GM21825 (cell line): Measurements from ENCODE around the gene WNT2B.

Experiments
- ATAC-seq: cut with Tn5 transposase; IDR thresholded peaks from one replicate; pipeline ENCODE4 v1.9.1; 2021; ENCODE audit warnings: mild to moderate bottlenecking, moderate library complexity; ENCODE audit not compliant: unreplicated experiment

WNT2B gene

DNA sequence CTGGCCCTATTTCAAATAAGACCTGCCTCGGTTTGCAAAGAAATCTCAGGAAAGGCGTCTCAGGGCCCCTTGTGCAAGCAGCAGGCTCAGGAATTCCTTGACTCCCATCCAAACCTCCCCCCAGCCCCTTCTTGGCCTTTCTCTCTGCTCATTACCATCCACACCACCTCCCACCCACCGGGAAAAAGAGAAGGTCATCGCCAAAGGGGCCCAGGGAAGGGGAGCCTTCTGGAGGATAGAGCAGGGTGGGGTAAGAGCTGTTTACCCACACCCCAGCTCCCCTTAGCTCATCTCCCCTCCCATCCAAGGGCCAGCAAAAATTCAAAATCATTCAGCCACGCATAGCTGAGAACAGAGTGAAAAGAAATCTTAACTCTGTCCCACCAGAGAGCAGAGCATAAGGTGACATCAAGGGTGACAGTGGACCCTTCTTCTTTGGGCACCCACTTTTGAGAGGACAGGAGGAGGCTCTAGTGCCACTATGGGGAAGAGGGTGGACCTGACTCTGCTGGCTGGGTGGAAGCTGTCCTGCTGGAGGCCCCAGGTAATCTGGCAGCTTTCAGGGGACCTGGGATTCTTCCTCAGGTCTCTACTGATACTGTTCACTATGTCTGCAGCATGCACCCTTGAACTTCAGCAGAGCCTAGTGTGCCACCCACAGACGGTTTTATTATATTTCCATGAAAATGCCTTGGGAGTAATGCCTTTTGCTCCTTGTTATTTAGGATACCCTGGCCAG lies 3.9 kb upstream of the WNT2B start:
- ATAC-seq: no peak

DNA sequence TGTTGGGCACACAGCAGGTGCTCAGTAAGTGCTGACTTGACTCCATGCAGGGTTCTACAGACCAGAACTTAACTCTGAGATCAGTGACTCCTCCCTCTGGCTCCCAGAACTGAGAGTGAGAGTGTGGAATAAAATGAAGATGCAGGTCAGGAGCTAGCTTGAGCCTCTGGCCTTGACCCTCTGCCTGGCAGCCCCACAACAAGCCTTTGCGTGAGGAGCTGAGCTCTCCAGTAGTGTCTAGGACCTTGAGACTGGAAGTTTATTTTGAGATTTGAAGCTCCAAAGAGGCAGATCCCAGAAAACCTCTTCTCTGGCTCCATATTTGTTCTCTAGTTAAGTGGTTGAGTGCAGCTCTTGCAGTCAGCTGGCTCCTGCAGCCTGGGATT lies 3.4 kb upstream of the WNT2B start:
- no peak for ATAC-seq

DNA sequence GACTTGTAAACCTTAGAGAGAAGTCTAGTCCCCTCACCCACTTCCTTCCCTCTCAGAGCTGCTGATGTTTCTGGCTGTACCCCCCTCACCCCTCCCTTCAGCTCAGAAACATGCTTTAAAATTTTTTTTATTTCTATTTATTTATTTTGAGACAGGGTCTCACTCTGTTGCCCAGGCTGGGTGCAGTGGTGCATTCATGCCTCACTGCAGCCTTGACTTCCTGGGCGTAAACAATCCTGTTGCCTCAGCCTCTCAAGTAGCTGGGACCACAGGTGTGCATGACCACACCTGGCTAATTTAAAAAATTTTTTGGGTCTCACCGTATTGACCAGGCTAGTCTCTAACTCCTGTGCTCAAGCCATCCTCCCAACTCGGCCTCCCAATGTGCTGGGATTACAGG lies 2.9 kb upstream of the WNT2B start:
- ATAC-seq: no peak

DNA sequence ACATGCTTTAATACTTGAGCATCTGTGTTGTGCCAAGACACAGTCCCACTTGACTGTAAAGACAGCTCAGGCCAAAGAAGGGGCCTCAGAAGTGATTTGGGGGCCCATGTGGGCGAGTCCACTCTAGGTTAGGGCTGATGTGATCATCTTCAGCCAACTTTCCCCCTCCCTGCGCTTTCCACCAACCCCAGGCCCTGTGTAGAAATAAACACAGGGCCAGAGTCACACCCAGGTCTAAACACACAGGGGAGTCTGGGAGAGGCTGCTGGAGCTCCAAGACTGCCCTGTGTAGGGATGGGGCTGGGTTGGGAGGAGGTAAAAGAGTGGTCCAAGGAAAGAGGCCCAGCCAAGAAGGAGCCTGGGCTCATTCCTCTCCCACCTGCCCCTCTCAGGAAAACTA lies 2.5 kb upstream of the WNT2B start:
- ATAC-seq: no peak

DNA sequence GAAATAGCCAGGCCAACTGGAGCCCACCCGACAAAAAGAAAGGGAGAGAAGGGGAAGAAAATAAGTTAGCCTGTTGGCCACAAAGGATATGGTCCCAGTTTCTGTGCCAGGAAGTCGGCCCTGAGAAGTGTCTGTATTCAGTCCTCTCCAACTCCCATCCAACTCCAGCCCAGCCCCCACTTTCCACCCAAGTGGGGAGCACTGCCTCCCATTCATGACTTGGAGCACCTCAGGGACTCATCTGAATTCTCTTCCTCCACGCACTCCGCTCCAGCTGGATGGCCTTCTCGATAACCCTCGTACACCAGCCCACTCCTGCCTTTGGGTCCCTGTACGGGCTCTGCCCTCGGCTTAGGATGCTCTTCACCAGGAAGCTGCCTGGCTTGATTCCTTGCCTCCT lies 2.0 kb upstream of the WNT2B start:
- ATAC-seq: no peak

DNA sequence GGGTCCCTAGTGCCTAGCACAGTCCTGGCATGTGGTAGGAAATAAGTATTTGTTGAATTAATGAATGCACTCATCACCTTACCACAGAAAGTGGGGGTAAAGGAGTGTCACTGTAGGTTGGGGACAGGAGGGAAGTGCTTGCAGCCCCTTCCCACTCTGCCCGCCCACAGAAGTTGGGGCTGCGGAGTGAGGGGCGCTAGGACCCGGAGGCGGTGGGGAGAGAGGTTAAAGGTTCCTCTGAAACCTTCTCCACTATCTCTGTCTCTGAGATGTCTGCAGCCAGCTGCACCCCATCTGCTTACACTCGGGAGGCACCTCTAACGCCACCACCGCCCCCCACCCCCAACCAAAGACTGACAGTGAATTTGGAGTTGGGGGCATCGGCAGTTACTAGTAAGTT lies 1.4 kb upstream of the WNT2B start:
- ATAC-seq: no peak

DNA sequence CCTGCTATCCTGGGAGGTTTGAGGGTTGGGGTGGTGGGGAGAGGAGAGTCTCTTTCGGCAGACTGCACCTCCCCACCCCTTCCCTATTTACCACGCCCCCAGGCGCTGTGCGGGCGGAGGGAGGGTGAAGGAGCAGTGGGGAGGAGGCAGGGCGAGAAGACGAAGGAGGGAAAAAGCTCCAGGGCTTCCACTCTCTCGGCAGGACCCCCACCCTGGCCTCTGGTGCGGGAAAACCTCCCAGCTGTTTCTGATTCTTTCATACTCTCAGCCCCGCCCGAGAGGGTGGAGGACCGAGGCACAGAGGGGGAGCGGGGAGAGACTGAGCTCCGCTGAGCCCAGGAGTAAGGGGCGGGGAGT lies 866 bp upstream of the WNT2B start:
- no peak for ATAC-seq

DNA sequence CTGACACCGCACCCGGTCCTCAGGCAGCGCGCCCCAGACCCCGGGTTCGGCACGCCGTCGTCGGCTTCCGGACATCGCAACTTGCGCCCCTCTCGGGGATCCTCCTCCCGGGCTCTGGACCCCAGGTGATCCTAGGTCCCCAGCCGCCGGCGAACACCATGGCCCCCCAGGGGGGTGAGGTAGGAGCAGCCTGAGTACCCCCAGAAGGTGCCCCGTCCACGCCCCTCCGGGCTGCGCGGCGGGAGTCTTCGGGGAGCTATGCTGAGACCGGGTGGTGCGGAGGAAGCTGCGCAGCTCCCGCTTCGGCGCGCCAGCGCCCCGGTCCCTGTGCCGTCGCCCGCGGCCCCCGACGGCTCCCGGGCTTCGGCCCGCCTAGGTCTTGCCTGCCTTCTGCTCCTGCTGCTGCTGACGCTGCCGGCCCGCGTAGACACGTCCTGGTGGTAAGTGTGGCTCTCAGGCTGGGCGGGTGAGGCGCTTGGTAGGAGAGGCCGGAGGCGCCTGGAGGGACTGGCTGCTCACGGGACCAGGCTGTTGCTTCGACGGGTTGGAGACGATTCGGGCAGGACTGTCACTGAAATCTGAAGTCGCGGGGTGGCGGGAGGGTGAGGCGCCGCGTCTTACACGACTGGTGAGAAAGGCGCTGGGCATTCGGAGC lies 367 bp downstream of the WNT2B start:
- no peak for ATAC-seq

DNA sequence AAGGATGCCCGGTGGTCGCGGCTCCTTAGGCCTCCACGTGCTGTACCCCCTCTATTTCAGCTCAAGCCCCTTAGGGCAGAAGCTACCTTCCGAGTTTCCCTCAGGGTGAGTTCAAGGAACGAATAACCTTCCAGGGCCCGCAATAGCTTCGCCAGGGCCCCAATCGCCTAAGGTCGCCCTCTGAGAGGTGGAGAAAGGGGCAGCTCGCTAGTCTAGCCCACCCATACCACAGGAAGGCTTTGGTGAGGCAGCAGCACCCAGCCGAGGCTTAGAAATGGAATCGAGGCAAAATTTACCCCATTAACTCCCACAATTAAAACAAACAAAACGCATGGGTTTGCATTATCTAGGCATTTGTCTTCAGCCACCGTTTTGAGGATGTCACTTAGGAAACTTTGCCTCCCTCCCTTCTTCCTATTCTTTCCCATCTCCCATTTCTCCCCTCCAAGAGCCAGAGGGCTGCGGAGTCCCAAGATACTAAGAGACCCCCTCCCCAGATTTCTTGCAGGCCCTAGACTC lies 954 bp downstream of the WNT2B start:
- ATAC-seq: no peak

DNA sequence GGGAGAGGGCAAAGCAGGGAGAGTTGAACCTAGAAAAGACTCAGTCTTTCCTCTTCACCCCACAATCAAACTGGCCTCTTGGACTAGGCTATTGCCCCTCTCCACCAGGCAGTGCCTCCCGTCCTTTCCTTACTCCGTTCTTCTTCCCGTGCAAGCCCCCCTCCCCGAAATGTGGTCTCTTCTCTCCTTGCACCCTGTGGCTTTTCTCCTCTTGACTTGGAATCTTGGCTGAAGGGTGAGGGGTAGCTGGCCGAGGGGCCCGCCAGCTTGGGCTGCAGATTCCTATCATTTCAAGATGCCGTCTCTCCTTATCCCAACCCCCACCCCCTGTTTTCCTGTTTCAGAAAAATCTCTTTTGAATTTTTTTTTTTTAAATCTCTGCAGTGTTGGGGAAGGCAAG lies 1.6 kb downstream of the WNT2B start:
- ATAC-seq: no peak

DNA sequence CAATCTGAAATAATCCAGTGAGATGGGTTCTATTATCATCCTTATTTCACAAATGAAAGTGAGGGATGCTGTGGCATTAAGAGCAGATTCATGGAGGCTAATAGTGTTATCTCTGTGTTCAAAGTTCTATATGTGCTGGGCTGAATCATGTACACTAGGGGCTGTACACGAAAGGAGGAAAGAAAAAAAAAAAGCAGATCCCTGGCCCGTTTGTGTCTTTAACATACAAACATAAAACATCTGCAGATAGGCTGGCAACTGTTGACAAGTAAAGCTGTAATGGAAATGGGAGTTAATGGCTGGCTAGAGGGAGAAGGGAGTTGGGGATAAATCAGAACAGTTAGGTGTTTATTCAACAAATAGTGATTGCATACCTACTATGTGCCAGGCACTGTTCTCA lies 3.1 kb downstream of the WNT2B start:
- ATAC-seq: no peak

DNA sequence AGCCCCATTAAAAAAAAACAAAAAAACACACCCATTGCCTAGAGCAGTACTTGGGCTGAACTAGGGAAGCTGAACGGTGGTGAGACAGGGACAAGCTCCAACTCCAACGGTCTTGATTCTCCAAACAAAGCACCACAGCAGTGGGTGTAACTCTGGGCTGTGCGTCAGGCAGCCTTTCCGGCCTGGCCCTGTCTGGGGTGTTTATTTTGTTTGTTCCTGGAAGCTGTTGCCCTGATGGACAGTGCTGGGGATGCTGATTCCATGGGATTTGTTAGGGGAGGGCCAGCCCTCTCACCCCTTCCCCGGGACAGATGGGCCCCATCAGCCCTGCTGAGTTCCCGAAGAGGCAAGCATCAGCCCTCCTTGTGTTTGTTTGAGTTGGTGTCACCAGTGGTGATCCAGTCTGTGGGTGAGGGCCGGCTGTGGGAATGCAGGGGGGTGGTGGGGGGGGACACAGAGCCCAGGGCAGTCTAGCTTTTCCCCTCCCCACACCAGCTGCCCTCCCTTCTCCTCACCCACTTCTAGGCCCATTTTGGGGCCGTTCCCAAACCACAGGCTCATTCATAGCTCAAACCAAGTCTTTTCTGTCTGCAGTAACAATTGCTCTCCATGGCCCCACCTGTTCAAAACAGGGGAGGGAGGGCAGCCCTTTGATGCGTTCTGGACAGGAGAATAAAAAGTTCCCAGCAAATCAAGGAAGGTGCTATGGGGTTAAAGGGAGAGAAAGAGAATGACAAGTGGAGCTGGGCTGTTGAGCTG lies 4.5 kb downstream of the WNT2B start:
- ATAC-seq: no peak

DNA sequence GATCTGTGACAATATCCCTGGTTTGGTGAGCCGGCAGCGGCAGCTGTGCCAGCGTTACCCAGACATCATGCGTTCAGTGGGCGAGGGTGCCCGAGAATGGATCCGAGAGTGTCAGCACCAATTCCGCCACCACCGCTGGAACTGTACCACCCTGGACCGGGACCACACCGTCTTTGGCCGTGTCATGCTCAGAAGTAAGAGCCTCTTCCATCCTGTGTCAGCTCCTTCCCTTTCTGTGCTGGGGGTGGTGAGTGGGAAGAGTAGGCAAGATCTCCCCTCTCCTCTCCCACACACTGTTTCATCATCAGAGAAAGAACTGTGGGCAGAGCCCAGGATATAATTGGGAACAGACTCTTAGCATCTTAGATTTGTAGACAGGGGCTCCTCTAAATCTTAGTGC lies 6.1 kb downstream of the WNT2B start:
- no peak for ATAC-seq

DNA sequence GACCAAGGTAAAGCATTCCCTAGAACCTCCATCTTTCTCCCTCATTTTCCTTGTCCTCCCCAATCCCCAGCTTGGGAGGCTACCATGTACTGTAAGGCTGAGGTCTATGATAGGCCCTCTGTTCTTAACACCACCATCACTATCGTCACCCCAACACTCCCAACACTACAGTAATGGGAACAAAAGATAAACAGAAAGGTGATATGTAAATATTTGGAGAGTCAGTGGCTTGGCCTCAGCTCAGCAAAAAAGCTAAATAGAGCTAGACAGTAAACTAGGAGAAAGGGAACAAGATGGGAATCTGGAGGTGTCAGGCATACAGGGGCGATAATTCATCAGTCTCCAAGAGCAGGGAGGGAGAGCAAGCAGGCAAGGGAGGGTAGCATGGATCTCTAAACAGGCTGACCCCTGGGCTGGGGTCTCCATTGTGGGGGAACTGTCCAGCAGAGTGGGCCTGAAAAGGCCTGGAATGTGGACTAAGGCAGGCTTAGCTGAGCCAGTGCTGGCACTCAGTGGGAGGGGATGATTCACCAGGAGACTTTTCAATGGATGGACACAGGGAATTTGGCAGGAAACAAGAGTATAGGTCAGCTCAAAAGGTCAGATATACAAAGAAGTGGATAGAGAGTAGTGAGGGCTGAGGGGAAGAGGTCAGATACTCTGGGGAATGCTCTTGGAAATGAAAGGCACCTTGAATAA lies 6.7 kb downstream of the WNT2B start:
- ATAC-seq: no peak

DNA sequence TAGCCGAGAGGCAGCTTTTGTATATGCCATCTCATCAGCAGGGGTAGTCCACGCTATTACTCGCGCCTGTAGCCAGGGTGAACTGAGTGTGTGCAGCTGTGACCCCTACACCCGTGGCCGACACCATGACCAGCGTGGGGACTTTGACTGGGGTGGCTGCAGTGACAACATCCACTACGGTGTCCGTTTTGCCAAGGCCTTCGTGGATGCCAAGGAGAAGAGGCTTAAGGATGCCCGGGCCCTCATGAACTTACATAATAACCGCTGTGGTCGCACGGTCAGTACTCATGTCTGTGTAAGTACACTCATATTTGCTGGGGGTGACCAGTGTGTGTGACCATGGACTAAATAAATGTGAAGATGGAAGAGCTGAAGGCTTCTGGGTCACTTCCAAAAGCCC lies 7.4 kb downstream of the WNT2B start:
- ATAC-seq: no peak

DNA sequence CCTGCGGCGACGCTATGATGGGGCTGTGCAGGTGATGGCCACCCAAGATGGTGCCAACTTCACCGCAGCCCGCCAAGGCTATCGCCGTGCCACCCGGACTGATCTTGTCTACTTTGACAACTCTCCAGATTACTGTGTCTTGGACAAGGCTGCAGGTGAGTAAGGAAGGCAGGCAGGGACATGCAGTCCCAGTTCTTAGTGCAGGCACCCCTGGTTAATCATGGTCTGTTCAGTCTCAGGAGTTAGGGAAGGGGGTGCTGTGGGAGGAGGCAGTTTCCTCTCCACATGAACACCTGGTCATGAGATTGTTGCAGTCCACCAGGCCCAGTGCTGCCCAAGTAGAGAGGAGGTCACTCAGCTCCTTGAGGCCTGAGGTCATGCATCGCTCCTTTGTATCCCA lies 8.5 kb downstream of the WNT2B start:
- ATAC-seq: no peak

DNA sequence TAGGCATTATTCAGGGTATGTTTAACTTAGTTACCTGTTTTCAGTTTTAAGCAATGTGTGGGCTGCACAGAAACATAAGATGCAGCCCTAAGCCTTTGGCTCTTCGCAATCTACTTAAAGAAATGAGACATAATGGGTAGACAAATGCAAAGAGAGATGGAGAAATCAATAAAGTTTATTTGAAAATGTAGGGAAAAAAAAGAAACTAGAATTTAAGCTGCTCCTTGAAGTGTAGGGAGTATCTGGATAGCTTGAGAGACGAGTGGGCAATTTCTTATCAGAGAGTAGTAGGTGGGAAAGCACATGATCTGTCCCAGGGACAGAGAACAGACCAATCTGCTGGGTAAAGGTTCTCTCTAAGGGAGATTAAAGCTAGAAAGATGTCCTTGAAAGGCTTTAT lies 8.9 kb downstream of the WNT2B start:
- no peak for ATAC-seq

DNA sequence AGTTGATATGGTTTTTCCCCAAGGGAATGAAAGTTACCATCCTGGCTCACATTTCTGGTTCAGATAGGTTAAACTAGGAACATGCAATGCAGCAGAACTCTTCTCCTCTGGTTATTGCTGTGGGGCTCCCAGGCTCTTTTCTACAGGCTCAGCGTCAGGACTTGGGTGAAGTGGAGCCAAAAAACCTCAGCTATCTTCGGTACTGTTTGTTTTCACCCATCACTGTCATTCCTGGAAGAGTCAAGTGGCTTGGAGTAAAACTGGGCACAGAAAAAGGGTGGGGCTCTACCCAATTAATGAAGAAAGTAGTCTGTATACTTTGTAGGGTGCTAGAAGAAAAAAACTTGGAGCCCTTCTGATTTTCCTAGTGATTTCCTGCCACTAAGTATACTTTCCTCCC lies 9.4 kb downstream of the WNT2B start:
- no peak for ATAC-seq

DNA sequence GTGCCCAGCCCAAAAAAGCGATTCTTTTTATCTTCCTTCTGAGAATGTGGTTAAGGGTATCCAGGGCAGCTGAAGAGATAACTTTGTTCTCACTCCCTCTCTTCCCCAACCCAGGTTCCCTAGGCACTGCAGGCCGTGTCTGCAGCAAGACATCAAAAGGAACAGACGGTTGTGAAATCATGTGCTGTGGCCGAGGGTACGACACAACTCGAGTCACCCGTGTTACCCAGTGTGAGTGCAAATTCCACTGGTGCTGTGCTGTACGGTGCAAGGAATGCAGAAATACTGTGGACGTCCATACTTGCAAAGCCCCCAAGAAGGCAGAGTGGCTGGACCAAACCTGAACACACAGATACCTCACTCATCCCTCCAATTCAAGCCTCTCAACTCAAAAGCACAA lies 11.4 kb downstream of the WNT2B start:
- no peak for ATAC-seq

DNA sequence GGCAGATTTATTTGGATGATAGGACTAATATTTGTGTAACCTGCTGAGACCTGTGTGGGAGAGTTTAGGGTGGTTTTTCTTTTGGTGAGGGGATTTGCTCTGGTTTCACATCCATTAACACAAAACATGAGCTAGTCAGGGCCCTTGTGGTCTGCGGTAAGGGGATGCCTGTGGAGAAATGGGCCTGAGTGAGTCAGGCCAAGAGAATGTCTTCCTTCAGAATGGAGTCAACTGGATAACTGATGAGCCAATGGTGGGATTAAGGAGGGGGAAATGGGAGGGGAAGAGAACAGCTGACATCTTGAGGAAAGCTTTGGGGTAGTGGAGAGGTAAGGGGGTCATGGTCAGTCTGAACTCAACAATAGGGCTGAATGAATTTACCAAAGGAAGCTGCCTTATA lies 13.9 kb downstream of the WNT2B start:
- ATAC-seq: no peak

DNA sequence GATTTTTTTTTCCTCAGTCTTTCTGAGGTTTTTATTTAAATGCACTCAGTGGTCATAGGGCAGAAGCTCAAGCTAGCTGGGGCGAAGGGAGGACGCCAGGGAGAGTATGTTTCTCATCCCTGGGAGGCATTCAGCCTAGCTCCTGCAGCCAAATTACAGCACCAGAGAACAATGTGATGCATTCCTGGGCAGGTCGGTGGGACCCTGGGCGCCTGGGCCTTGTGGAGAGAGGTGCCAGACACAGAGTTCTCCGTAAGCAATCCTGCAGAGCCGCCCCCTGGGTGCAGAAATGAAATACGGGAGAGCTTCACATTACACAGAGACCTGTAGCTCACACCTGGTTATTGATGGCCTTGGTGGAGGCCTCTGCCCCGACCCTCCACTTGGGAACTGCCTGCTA lies 15.5 kb downstream of the WNT2B start:
- ATAC-seq: no peak

DNA sequence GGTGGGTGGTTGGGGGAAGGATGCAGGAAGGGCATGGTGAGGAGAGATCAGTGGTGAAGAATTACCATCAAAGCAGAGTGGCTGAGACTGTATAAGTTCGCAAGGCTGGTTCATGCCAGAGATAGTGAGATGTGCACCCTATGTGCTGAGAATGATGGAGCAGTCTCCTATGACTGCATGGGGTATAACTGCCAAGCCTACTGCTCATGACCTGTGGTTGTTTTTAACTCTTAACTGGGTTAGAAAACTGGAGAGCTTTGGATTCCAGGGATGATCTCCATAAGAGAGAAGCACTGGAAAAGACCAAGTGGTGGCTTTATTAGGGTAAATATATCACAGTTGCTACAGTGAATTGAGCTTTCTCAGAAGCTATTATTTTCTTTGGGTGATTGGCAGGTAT lies 16.2 kb downstream of the WNT2B start:
- no peak for ATAC-seq
